HepG2 (cell line): ENCODE measurements around the gene RPL35. TPM values are rescaled to one million over a fixed set of nuclear protein-coding genes. Genes with fewer than 3 reads are reported as not detected.
A peak's percentile ranks its signal among the peaks of the same experiment; 100 is the strongest.

ENCODE experiments used
- CTCF ChIP-seq: sonication (generic); formaldehyde crosslinking; IDR thresholded peaks from 2 replicates; pipeline ENCODE4 v1.5.0; 2020; ENCODE audit warnings: mild to moderate bottlenecking, missing genetic modification reagents, moderate library complexity
- GATAD2A ChIP-seq: IDR thresholded peaks from 2 replicates; pipeline ENCODE4 v1.6.1; 2016
- ISL2 ChIP-seq: sonication (generic); formaldehyde crosslinking; IDR thresholded peaks from 2 replicates; pipeline ENCODE4 v1.5.0; 2020; ENCODE audit warnings: missing genetic modification reagents
- KDM5B ChIP-seq: sonication (generic); formaldehyde crosslinking; IDR thresholded peaks from 2 replicates; pipeline ENCODE4 v1.4.0; 2020; ENCODE audit warnings: missing genetic modification reagents, mild to moderate bottlenecking, borderline replicate concordance
- KLF12 ChIP-seq: sonication (generic); formaldehyde crosslinking; IDR thresholded peaks from 2 replicates; pipeline ENCODE4 v1.4.0; 2020; ENCODE audit warnings: missing genetic modification reagents, borderline replicate concordance
- LBX2 ChIP-seq: sonication (generic); formaldehyde crosslinking; IDR thresholded peaks from 2 replicates; pipeline ENCODE4 v1.5.0; 2020; ENCODE audit warnings: missing genetic modification reagents, mild to moderate bottlenecking, borderline replicate concordance
- MAFG ChIP-seq: sonication (generic); formaldehyde crosslinking; IDR thresholded peaks from 2 replicates; pipeline ENCODE4 v1.5.1; 2020; ENCODE audit warnings: mild to moderate bottlenecking, missing genetic modification reagents
- MED1 ChIP-seq: sonication (generic); formaldehyde crosslinking; IDR thresholded peaks from 2 replicates; pipeline ENCODE4 v1.4.0; 2020; ENCODE audit warnings: missing genetic modification reagents
- MYC ChIP-seq: sonication (generic); formaldehyde crosslinking; IDR thresholded peaks from 2 replicates; pipeline ENCODE4 v1.9.0; 2021; ENCODE audit warnings: missing genetic modification reagents, borderline replicate concordance
- NFYB ChIP-seq: sonication (generic); formaldehyde crosslinking; IDR thresholded peaks from 2 replicates; pipeline ENCODE4 v1.4.0; 2020; ENCODE audit warnings: missing genetic modification reagents
- NPAS2 ChIP-seq: sonication (generic); formaldehyde crosslinking; IDR thresholded peaks from 2 replicates; pipeline ENCODE4 v1.8.0; 2022; ENCODE audit warnings: mild to moderate bottlenecking, missing genetic modification reagents, borderline replicate concordance
- PRMT3 ChIP-seq: sonication (generic); formaldehyde crosslinking; IDR thresholded peaks from 2 replicates; pipeline ENCODE4 v1.8.1; 2022; ENCODE audit warnings: low read depth, mild to moderate bottlenecking, moderate library complexity, missing genetic modification reagents, borderline replicate concordance
- SMAD1 ChIP-seq: sonication (generic); formaldehyde crosslinking; IDR thresholded peaks from 2 replicates; pipeline ENCODE4 v1.4.0; 2020; ENCODE audit warnings: missing genetic modification reagents, low read depth, mild to moderate bottlenecking, borderline replicate concordance
- ZNF335 ChIP-seq: sonication (generic); formaldehyde crosslinking; IDR thresholded peaks from 2 replicates; pipeline ENCODE4 v1.4.0; 2020; ENCODE audit warnings: missing genetic modification reagents
- ZNF432 ChIP-seq: sonication (generic); formaldehyde crosslinking; IDR thresholded peaks from 2 replicates; pipeline ENCODE4 v1.5.0; 2020; ENCODE audit warnings: missing genetic modification reagents, mild to moderate bottlenecking, borderline replicate concordance
- ZNF547 ChIP-seq: sonication (generic); formaldehyde crosslinking; IDR thresholded peaks from 2 replicates; pipeline ENCODE4 v1.5.1; 2020; ENCODE audit warnings: mild to moderate bottlenecking, missing genetic modification reagents
- polyA plus RNA-seq, 8 experiments: library from polyadenylated mRNA; depleted of rRNA in 3 of 8; stranded (reverse) in 7 of 8; unstranded in 1 of 8; fragments of >200 nt; fragmentation: Illumina TruSeq in 4 of 8; extraction: Trizol in 4 of 8; gene quantifications; 2 replicates each; pipeline versions ENCODE4 v1.2.1 to v1.2.3, GENCODE V29; 2011 to 2016; ENCODE audit warnings: low read depth in 4 of 8, missing spikeins in 1 of 8, mixed read lengths in 1 of 8; ENCODE audit not compliant: insufficient read depth in 1 of 8
- total RNA-seq, 5 experiments: library from RNA; depleted of rRNA; stranded (reverse); fragments of >200 nt; fragmentation: Illumina TruSeq; extraction: Trizol; gene quantifications; 2 replicates each; pipeline ENCODE4 v1.2.3, GENCODE V29; 2016; ENCODE audit warnings: low read depth in 1 of 5
- TF ChIP-seq, protein P1 (sequence below): sonication (generic); formaldehyde crosslinking; IDR thresholded peaks from 2 replicates; pipeline ENCODE4 v1.8.1; 2022; ENCODE audit warnings: low read depth, mild to moderate bottlenecking, missing genetic modification reagents
- TF ChIP-seq, protein P2 (sequence below): IDR thresholded peaks from 2 replicates; pipeline ENCODE4 v1.6.1; 2018; ENCODE audit warnings: missing genetic modification reagents, mild to moderate bottlenecking, missing compliant biosample characterization
- TF ChIP-seq, protein P3 (sequence below): sonication (generic); formaldehyde crosslinking; IDR thresholded peaks from 2 replicates; pipeline ENCODE4 v1.4.0; 2020; ENCODE audit warnings: missing genetic modification reagents
- TF ChIP-seq, protein P4 (sequence below): sonication (generic); formaldehyde crosslinking; IDR thresholded peaks from 2 replicates; pipeline ENCODE4 v1.5.1; 2020; ENCODE audit warnings: missing genetic modification reagents, mild to moderate bottlenecking, borderline replicate concordance

RPL35 gene
- total and polyA plus RNA-seq, 2 of the 13 experiments (the other 11 are each of a cell fraction or from before 2014, with no cell fraction given), result 2,153 to 2,935 TPM

DNA sequence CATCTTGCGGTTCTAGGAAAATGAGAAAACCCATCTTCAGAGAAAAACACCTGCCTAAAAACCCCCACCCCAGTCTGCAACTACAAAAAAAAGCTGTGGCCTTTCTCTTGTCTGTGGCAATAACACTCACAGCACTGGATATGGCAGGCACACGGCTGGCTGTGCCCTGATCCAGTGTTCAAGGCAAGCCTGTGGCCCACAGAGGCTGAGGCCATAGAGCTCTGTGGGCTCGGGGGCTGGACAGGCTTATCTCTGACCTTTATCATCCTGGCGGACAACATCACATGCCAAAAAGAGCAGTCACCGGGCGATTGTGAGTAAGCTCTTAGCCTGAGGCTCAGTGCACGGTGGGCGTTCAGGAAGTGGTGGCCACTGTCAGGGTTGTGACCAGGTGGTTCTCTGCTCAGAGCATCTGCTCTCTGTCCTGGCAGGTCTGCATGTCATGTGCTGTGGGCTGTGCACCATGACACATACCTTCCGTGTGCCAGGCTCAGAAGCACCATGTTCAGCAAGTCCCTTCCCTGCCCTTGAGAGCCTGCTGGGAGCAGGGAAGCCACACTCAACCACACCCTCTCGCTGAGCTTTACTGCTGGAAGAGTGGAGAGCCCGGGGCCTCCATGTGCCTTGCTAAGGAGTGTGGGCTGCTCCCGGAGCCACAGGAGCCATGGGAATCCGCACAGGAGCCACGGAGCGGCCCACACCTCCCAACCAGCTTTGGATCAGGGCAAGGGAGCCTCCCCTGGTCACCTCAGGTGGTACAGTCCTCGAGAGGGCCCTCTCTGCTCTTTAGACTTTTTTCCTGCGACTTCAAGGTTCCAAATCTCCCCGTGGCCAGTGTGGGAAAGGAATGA lies 43.1 kb downstream of the RPL35 start (continued):
- TF ChIP-seq, protein P1, sequence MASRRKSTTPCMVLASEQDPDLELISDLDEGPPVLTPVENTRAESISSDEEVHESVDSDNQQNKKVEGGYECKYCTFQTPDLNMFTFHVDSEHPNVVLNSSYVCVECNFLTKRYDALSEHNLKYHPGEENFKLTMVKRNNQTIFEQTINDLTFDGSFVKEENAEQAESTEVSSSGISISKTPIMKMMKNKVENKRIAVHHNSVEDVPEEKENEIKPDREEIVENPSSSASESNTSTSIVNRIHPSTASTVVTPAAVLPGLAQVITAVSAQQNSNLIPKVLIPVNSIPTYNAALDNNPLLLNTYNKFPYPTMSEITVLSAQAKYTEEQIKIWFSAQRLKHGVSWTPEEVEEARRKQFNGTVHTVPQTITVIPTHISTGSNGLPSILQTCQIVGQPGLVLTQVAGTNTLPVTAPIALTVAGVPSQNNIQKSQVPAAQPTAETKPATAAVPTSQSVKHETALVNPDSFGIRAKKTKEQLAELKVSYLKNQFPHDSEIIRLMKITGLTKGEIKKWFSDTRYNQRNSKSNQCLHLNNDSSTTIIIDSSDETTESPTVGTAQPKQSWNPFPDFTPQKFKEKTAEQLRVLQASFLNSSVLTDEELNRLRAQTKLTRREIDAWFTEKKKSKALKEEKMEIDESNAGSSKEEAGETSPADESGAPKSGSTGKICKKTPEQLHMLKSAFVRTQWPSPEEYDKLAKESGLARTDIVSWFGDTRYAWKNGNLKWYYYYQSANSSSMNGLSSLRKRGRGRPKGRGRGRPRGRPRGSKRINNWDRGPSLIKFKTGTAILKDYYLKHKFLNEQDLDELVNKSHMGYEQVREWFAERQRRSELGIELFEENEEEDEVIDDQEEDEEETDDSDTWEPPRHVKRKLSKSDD, result no peak
- TF ChIP-seq ISL2 (CRISPR knock-in tag), result 0 out of 2 replicates have a peak, but pooled peaks have one; percentile 57
- TF ChIP-seq ZNF432 (CRISPR knock-in tag), result no peak
- no peak for TF ChIP-seq ZNF547 (CRISPR knock-in tag)
- TF ChIP-seq, protein P2, sequence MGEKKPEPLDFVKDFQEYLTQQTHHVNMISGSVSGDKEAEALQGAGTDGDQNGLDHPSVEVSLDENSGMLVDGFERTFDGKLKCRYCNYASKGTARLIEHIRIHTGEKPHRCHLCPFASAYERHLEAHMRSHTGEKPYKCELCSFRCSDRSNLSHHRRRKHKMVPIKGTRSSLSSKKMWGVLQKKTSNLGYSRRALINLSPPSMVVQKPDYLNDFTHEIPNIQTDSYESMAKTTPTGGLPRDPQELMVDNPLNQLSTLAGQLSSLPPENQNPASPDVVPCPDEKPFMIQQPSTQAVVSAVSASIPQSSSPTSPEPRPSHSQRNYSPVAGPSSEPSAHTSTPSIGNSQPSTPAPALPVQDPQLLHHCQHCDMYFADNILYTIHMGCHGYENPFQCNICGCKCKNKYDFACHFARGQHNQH (CRISPR knock-in tag), result 0 out of 2 replicates have a peak, but pooled peaks have one; percentile 18
- 0 out of 2 replicates have a peak, but pooled peaks have one; percentile 51 for TF ChIP-seq GATAD2A (CRISPR knock-in tag)
- peak; percentile 8; the same call in 1 of the 2 replicates for TF ChIP-seq NFYB (CRISPR knock-in tag)
- TF ChIP-seq CTCF, result no peak; the same call in 1 of the 2 replicates
- TF ChIP-seq MED1 (CRISPR knock-in tag), result peak; percentile 45; the same call in 1 of the 2 replicates
- TF ChIP-seq NPAS2 (CRISPR knock-in tag), result no peak
- TF ChIP-seq ZNF335 (CRISPR knock-in tag), result no peak
- TF ChIP-seq, protein P3, sequence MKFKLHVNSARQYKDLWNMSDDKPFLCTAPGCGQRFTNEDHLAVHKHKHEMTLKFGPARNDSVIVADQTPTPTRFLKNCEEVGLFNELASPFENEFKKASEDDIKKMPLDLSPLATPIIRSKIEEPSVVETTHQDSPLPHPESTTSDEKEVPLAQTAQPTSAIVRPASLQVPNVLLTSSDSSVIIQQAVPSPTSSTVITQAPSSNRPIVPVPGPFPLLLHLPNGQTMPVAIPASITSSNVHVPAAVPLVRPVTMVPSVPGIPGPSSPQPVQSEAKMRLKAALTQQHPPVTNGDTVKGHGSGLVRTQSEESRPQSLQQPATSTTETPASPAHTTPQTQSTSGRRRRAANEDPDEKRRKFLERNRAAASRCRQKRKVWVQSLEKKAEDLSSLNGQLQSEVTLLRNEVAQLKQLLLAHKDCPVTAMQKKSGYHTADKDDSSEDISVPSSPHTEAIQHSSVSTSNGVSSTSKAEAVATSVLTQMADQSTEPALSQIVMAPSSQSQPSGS, result peak; percentile 19; the same call in 1 of the 2 replicates
- no peak for TF ChIP-seq MAFG (CRISPR knock-in tag)
- peak; percentile 67; the same call in 1 of the 2 replicates for TF ChIP-seq KLF12 (CRISPR knock-in tag)
- peak; percentile 21; the same call in 1 of the 2 replicates for TF ChIP-seq SMAD1 (CRISPR knock-in tag)
- TF ChIP-seq KDM5B (CRISPR knock-in tag), result no peak; the same call in 1 of the 2 replicates
- TF ChIP-seq MYC, result peak; percentile 75
- TF ChIP-seq LBX2 (CRISPR knock-in tag), result 0 out of 2 replicates have a peak, but pooled peaks have one; percentile 22
- TF ChIP-seq, protein P4, sequence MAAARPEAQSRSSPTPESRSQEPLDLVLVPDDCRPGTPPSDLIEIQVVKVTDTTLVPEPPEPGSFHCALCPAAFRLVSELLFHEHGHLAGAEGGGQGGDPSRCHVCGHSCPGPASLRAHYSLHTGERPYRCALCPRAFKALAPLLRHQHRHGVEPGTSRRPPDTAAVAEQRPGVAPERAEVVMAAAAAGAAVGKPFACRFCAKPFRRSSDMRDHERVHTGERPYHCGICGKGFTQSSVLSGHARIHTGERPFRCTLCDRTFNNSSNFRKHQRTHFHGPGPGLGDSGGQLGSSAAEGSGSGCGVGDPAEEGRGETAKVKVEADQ, result no peak
- TF ChIP-seq PRMT3, result no peak
